HPDE6-E6E7 (cell line): ENCODE results near the gene EFNB2.

Experiments used
- DNase-seq: peaks from one replicate; pipeline ENCODE4 v3.0.0; 2011; ENCODE audit warnings: missing footprints; ENCODE audit errors: extremely low spot score

The EFNB2 gene

DNA sequence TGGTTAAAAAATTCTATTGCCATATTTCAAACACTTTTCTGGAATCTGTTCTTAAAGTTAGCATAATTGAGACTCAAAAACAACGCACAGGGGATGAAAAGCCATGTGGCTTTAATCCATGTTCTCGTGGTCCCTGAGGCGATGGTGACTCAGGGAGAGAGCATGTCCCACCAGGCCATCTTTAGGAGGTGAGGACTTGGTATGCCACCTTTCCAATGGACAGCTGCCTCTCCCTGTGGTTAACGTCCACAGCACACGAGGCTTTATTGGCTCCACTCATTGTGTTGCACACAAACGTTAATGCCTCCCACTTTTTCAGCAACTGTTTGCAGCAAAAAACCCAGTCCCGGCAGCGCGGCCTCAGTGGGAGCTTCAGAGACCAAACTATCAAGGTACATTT is 51.4 kb downstream of the EFNB2 start:
- DNase-seq, result no peak

- no peak for DNase-seq
Measured at GRCh38 chr13:106481919-106482318, 53.5 kb downstream of the EFNB2 start.

DNA sequence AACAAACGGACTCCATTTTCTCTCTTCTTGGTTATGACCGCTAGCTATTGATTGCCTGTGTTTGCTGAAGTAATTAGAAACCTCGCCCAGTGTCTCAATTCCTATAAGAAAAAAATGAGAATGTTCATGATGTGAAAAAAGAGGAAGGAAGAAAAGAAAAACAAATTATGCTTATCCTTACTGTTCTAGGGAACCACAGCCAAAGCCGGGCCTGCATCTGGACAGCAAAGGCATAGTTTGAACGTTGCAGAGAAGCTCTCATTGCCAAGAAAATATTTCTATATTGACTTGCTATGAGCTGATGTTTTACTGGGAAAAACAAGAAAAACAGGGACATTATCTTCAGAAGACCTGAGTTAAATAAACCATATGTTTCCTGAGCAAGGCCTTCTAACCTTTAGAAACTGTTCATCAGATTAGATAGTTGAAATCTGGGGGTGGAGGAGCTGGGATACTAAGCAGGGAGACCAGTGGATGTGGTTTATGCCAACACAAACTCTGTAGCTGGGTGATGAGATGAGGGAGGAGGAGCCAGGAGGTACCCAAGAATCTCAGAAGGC is 55.0 kb downstream of the EFNB2 start:
- DNase-seq, result no peak

DNA sequence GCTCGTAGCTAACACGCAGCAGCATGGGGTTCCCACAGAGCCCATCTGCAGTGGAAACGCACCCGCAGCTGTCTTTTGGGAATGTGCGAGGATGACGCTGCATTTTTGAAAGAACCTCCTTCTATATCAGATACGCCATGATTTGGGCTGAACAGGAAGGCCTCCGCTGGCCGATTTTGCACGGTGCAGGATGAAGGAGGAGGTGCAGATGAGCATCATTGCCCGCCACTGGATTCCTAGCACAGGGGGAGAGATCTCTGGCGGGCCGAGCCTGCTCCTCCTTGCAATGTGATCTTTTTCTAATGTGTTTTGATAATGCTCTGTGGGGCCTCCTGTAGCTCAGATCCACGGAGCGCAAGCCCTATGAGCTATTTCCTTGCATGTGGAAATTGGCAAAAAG is 55.5 kb downstream of the EFNB2 start:
- DNase-seq, result no peak

- no peak for DNase-seq
Measured at GRCh38 chr13:106478116-106478515, 57.3 kb downstream of the EFNB2 start.

- DNase-seq, result no peak
Measured at GRCh38 chr13:106477303-106477702, 58.2 kb downstream of the EFNB2 start.

DNA sequence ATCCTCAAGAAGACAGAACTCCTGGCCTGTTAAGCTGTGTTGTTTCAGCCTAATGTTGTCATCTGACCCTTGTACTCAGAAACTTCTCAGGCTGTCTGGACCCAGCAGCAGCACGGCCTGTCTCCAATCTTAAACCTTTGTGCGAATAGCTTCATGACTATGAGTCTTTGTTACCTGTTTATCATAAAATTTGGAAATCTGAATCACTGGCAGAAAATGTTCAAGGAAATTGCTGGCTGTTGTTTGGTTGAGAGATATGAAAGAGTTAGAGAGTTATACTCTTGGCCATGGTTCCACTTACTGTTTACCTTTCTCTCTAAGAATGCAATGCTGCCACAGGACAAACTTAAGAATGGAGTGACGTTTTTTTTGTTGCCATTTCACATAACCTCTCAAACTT is 59.6 kb downstream of the EFNB2 start:
- no peak for DNase-seq

- no peak for DNase-seq
Measured at GRCh38 chr13:106474912-106475311, 60.5 kb downstream of the EFNB2 start.

DNA sequence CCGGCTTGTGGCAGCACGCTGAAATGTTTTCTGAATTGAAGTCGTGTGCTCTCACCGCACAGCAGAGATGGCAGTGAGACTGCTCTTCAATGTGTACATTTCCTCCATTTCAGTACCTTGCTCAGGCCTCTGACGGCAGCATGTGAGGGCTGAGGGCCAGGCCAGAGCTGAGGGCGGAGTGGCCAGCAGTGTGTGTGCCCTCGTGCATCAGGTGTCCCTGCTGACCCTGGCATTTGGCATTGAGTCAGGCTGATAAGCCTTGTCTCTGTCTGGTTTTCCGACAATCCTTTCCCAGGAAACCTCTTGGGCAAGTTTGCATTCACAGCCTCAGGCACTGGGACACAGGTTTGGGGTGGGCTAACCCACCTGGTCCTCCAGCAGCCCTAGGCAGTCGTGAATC is 62.3 kb downstream of the EFNB2 start:
- DNase-seq, result no peak

DNA sequence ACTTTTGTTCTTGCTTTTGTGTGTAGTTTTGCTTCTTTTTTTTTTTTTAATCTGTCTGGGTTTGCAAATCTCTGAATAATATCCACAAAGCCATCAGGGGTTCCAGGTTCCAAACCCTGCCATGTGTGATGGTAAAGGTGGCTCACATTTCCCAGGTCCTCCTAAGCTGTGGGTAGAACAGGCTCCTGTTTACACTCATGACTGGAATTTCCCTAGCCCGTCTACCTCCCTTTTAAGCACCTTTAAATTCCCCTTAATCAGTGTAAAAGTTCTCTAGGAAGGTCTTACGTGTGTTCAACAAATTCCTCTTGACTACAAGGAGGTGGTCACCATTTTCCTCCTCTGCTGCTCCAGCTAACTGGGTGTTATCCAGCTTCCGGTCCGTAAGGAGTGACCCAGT is 62.8 kb downstream of the EFNB2 start:
- DNase-seq, result no peak

DNA sequence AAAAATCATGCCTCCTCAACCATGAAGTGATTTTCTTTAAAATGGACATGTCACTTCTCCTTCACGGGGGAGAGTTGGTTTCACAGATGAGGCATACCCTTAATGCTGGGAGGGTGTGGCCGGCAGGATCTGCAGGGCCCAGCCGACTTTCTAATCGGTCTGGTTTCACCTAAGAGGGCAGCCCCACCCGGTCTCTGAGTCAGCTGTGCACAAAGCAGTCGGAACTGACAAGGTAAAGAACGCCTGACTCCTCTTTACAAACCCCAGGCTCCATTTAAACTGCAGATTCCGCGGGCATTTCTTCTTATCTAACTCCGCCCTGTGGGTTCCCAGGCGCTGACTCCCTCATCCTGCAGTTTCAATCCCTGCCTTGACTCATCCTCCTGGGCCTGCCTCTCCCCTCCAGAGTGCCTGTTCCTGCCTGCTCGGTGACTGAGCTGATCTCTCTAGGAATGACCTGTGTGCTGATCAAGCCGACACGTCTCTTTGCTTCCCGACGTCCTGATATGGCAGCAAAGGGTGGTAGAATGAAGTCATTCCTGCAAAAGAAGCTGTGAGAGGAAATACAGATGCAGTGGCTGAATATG is 63.4 kb downstream of the EFNB2 start:
- peak; percentile 99 for DNase-seq

DNA sequence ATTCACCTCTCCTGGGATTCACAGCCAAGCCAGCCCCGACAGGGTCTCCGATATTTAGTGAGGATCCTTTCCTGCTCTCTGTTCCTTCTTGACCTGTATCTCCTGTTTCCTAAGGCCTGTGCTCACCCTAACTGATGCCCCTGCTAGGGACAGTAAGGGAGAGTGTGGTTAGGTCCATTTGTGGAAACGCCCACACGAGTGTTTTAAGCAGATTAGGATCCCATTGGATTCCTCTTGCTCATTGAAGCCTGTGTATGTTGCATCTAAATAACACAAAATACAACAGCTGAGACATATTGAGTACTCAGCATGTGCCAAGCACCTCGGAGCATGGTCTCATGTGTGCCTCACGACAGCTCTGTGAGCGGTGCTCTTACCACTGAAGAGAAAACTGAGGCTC is 64.9 kb downstream of the EFNB2 start:
- DNase-seq, result no peak

DNA sequence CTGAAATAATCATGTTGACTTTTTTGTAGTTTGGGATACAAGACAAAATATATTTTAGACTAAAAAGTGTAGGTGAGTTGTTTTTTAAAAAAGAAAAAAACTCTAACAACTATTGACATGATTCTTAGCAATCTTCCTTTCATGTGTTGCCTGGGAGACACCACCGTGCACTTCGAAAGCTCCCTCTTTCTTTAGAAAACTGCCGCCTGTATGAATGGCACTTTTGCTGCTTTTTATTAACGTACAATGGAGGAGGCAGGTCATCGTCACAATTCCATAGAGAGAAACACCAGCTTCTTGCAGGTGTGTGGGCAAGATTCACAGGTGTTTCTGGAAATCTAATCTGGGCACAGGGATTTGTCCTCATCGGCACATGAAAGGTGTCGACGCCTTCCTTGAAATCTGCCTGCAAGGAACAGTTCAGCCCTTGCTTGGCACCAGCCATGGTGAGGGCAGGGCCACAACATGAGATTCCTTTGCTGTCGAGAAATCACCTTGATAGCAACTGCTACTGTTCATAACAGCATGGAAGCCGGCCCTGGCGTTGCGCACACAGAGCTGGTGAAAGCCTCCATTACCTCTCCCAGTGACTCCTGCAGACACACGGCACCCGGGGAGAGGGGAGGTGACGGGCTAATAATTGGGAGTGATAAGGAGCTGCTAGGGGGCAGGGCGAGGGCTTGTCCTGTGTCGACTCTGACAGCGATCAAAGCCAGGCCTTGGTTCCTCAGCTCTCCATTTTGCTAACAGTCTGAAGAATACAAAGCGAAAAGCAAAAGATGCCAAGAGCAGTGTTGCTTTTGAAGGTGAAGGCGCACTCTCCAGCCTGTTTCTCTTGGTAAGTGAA is 66.5 kb downstream of the EFNB2 start:
- DNase-seq, result no peak

GRCh38 chr13:106468207-106468606 is 67.3 kb downstream of the EFNB2 start:
- DNase-seq, result no peak

GRCh38 chr13:106467427-106468122 is 67.9 kb downstream of the EFNB2 start:
- no peak for DNase-seq

DNA sequence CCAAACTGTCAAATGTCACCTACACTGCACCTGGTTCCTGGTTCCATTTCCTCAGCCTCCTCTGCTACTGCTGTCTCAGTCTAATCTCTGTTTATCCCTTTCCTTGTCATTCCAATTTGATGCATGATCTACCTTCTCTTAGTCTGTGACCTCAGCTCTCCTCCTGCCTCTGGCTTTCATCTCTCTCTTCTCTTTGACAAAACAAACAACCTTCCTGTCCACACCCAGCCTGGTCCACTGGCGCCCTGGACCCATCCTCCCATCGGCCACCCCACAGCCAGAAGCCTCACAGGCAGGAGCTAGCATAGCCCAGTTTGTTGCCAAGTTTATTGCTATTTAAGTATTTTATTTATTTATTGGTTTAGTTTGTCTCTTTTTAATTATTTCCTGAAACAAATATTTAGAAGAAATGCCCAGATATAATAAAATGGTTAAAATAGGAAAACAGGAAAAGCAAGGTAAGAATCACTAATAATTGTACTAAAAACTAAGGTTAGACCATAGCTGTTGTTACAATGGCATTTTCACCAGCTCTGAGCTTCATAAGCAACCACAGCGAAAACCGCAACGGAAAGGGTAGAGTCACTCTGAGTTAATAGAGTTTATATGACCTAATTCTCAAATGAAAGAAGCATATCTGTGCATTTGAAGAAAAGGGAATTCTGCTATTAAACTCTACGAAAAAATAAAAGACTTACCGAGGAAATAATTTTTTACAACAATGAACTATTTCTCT is 68.6 kb downstream of the EFNB2 start:
- DNase-seq, result no peak

- no peak for DNase-seq
Measured at GRCh38 chr13:106464076-106464475, 71.4 kb downstream of the EFNB2 start.

DNA sequence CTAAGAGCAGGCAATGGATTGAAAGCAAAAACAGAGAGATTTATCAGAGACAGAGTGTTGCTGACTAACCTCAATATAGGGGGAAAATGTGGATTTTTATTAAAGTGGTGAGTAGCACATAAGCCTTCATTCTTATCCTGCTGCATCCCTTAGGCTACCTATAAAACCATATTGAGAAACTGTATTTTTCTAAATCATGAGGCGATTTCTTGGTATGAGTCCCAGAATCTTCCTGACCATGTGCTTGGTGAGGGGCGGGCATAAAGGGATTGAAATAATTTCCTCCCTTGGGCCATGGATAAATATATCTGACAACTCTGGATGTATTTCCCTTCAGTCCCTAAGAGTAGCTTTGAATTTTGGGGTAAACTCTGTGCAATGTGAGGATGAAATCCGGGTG is 72.8 kb downstream of the EFNB2 start:
- no peak for DNase-seq

DNA sequence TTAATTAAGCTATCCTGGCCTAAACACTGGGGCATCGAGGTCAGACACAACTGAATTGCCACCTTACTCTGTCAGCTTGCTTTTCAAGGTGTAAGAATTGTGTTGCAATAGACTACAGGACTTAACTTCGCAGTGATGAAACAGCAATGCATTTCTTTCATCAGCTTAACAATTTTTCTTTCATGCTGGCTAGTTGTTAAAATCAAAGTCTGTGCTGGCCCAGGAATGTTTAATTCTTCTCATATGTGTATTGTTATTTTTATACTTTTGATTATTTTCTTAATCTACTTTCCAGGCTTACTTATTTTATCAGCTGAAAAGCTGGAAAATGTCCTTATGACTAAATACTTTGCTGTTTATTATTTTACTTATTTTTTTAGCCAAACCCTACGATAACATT is 79.7 kb downstream of the EFNB2 start:
- DNase-seq, result no peak

- DNase-seq, result no peak
Measured at GRCh38 chr13:106455190-106455589, 80.3 kb downstream of the EFNB2 start.

- DNase-seq, result no peak
Measured at GRCh38 chr13:106453101-106453500, 82.4 kb downstream of the EFNB2 start.

GRCh38 chr13:106450991-106451390 is 84.5 kb downstream of the EFNB2 start:
- no peak for DNase-seq
